ENCODE results near the gene PXT1.

DNA sequence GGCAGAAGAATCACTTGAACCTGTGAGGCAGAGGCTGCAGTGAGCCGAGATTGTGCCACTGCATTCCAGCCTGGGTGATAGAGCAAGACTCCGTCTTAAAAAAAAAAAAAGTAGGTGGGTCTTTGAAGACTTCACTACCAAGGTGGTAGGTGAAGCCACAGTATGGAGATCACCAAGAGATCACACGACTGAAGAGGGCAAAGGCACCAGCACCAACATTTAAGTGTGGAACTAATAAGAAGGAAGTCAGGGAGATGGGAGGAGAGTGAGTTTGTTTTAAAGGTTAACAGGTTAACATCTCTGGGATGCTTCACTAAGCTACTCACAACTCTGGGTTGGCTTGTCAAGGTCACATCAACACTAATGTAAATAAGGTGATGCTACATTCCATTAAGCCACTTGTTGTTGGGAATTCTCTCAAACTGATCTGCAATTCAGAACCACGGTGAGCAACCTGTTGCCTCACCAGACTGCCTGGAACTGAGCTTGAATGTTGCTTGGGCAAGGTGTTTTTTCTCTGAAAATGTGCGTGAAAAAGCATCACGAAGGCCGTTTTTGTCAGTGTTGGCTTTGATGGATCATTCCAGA, 48.8 kb upstream of the PXT1 start:
- TF ChIP-seq ZNF555 (tag by site-specific recombination; conservative IDR thresholded peaks at IDR 0.05) (no peak), ZNF138 (tag by site-specific recombination; IDR thresholded peaks at IDR 0.05; ENCODE audit: borderline replicate concordance) (no peak), KLF16 (tag by site-specific recombination; IDR thresholded peaks at IDR 0.05) (no peak)

Data from HEK293 (cell line).